ENCODE data around the gene MALAT1. TPM values are rescaled to one million over a fixed set of nuclear protein-coding genes. Genes with fewer than 3 reads are reported as not detected.
A peak's percentile ranks its signal among the peaks of the same experiment; 100 is the strongest.

The MALAT1 gene
- total and polyA plus RNA-seq, 2 of the 8 experiments (the other 6 are each of a cell fraction or from before 2014, with no cell fraction given) = 115 to 984 TPM

DNA sequence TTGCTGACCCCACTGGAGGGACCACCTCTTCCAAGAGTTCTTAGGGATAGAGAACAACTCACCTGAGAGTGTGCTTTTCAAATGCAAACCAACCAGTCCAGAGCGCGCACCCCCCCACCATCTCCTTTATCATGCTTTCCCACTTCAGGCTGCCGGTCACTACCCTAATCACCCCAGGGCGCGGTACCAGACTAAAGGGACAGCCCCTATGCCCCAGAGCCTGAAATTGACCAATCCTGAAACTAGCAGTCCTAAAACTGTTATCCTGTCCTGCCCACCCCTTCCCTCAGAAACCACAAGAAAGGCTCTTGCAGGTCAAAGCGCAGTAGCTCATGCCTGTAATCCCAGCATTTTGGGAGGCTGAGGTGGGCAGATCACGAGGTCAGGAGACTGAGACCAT is 39.3 kb upstream of the MALAT1 start:
- H3K27me3 ChIP-seq (replicated peaks in 1 of 4; ENCODE audit: control insufficient read depth in 3 of 4, extremely low read depth in 1 of 4, insufficient read depth in 3 of 4, low read length in 3 of 4) = peaks cover 24 to 77% (median 66%) of the 10 kb centered on the region in 4 experiments
- H2AK5ac ChIP-seq (ENCODE audit: low read depth, low read length) = no peak overlapping the region
- H3K4me2 ChIP-seq (ENCODE audit: insufficient read depth in 1 of 2, low read depth in 2 of 2, low read length in 2 of 2) = no peak overlapping the region
- FAIRE-seq (no peak), DNase-seq (ENCODE audit: low read depth in 1 of 2, low spot score in 2 of 2) (peak in 1 of 2 experiments; percentile 73)
- ChIA-PET POLR2A (ENCODE audit: partially characterized antibody) (interaction anchor here (1.5 to 26.0 kb wide), 4 partner anchors 20 to 40 kb away, joined by 6 to 1447 read pairs (median 16); partner anchors contain the start of genes MALAT1 and NEAT1), CTCF (ENCODE audit: partially characterized antibody) (interaction anchor here (0.7 to 26.0 kb wide), 9 partner anchors 10 to 147 kb away, joined by 3 to 809 read pairs (median 4); partner anchors contain the start of genes MALAT1 and NEAT1)
- no peak overlapping the region for H4K8ac ChIP-seq (ENCODE audit: extremely low read depth, insufficient read depth, low read length)
- H2BK120ac ChIP-seq (replicated peaks; ENCODE audit: low read depth, low read length) = no peak overlapping the region
- H2BK5ac ChIP-seq (ENCODE audit: low read depth, low read length) = no peak overlapping the region
- H4K91ac ChIP-seq (replicated peaks; ENCODE audit: insufficient read length, low read length) = no peak overlapping the region
- no peak overlapping the region for H3K56ac ChIP-seq (replicated peaks; ENCODE audit: insufficient read length, low read depth, low read length)
- H3K4ac ChIP-seq (replicated peaks; ENCODE audit: insufficient read length, low read depth, low read length) = no peak overlapping the region
- H2BK15ac ChIP-seq (ENCODE audit: low read length) = no peak overlapping the region
- H4K5ac ChIP-seq (ENCODE audit: insufficient read length, low read depth, low read length) = no peak overlapping the region
- no peak overlapping the region for H2BK12ac ChIP-seq (ENCODE audit: low read depth, low read length)
- no peaks in the 10 kb centered on the region for H3K79me1 ChIP-seq (ENCODE audit: low read depth, low read length)
- H3K23me2 ChIP-seq (ENCODE audit: low read depth, low read length) = peaks cover 4% of the 10 kb centered on the region; the same call in 1 of the 2 replicates
- H4K20me1 ChIP-seq (replicated peaks in 1 of 2; ENCODE audit: control insufficient read depth in 1 of 2, insufficient read depth in 2 of 2, low read length in 2 of 2) = peaks cover 0 to 4% of the 10 kb centered on the region in 2 experiments
- H3K18ac ChIP-seq (ENCODE audit: extremely low read depth, low read length) = no peak overlapping the region
- H3K4me3 ChIP-seq (ENCODE audit: extremely low read depth in 1 of 4, insufficient read depth in 2 of 4, low read depth in 3 of 4, low read length in 4 of 4) = no peak overlapping the region
- H3K79me2 ChIP-seq (ENCODE audit: control insufficient read depth in 1 of 2, insufficient read depth in 2 of 2, low read length in 2 of 2) = no peaks in the 10 kb centered on the region
- no peak overlapping the region for H3K14ac ChIP-seq (ENCODE audit: insufficient read length)
- no peak overlapping the region for H3K9ac ChIP-seq (replicated peaks in 1 of 4; ENCODE audit: extremely low read depth in 1 of 4, low read depth in 3 of 4, low read length in 3 of 4)
- no peaks in the 10 kb centered on the region for H3K36me3 ChIP-seq (ENCODE audit: control insufficient read depth in 2 of 4, insufficient read depth in 4 of 4, low read length in 3 of 4)
- no peak overlapping the region for H2AFZ ChIP-seq (ENCODE audit: low read length)
- H3K23ac ChIP-seq (ENCODE audit: insufficient read length) = no peak overlapping the region
- H3K4me1 ChIP-seq (replicated peaks in 1 of 4; ENCODE audit: control insufficient read depth in 3 of 4, insufficient read depth in 4 of 4, low read length in 3 of 4) = peaks cover 2 to 11% (median 6%) of the 10 kb centered on the region in 4 experiments; a peak in 6 of 7 replicates
- H2BK20ac ChIP-seq (ENCODE audit: low read length) = no peak overlapping the region
- 3% methylated on average over 7 of the region's 7 CpGs; no CpG with 5 or more reads in 1 of the 2 experiments for WGBS, 2 experiments (ENCODE audit: extremely low coverage in 1 of 2, insufficient coverage in 1 of 2, insufficient read length in 1 of 2, insufficient replicate concordance in 2 of 2, low coverage in 1 of 2, low lambda C conversion rate in 2 of 2, missing lambda C conversion rate in 1 of 2)
- H3K27ac ChIP-seq (ENCODE audit: low read depth, low read length) = no peak overlapping the region
- H3K9me3 ChIP-seq (ENCODE audit: insufficient read depth in 2 of 2, low read depth in 1 of 2, low read length in 1 of 2) = no peaks in the 10 kb centered on the region
- TF ChIP-seq HDAC2 (IDR thresholded peaks at IDR 0.05; ENCODE audit: borderline replicate concordance in 1 of 2, low read depth in 2 of 2, low read length in 2 of 2) (peak in 1 of 2 experiments; percentile 74; a peak in 1 of 4 replicates), CREB1 (IDR thresholded peaks at IDR 0.05) (0 out of 2 replicates have a peak, but pooled peaks have one; percentile 23), POLR2AphosphoS5 (IDR thresholded peaks at IDR 0.05; ENCODE audit: low read depth, low read length) (peak; percentile 97), TEAD4 (IDR thresholded peaks at IDR 0.05; ENCODE audit: low read depth, low read length) (no peak), RXRA (IDR thresholded peaks at IDR 0.05; ENCODE audit: insufficient read depth, low read depth, low read length) (peak; percentile 87; the same call in 1 of the 2 replicates), SIX5 (IDR thresholded peaks at IDR 0.05; ENCODE audit: low read depth, low read length) (no peak), TCF12 (IDR thresholded peaks at IDR 0.05; ENCODE audit: low read depth, low read length) (peak; percentile 96)
- TF ChIP-seq, protein P1, sequence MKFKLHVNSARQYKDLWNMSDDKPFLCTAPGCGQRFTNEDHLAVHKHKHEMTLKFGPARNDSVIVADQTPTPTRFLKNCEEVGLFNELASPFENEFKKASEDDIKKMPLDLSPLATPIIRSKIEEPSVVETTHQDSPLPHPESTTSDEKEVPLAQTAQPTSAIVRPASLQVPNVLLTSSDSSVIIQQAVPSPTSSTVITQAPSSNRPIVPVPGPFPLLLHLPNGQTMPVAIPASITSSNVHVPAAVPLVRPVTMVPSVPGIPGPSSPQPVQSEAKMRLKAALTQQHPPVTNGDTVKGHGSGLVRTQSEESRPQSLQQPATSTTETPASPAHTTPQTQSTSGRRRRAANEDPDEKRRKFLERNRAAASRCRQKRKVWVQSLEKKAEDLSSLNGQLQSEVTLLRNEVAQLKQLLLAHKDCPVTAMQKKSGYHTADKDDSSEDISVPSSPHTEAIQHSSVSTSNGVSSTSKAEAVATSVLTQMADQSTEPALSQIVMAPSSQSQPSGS (IDR thresholded peaks at IDR 0.05; ENCODE audit: low read length) = no peak
- TF ChIP-seq, protein P2, sequence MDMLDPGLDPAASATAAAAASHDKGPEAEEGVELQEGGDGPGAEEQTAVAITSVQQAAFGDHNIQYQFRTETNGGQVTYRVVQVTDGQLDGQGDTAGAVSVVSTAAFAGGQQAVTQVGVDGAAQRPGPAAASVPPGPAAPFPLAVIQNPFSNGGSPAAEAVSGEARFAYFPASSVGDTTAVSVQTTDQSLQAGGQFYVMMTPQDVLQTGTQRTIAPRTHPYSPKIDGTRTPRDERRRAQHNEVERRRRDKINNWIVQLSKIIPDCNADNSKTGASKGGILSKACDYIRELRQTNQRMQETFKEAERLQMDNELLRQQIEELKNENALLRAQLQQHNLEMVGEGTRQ (IDR thresholded peaks at IDR 0.05; ENCODE audit: low read length) = no peak
